ENCODE data around the gene PKNOX2.

GRCh38 chr11:125476721-125477120 is 312.2 kb downstream of the PKNOX2 start:
- TF ChIP-seq CTCF (IDR thresholded peaks at IDR 0.05): no peak
- TF ChIP-seq BHLHE40 (IDR thresholded peaks at IDR 0.05; ENCODE audit: low read depth, low read length): no peak
- TF ChIP-seq ZC3H11A (IDR thresholded peaks at IDR 0.05): no peak
- no peak for TF ChIP-seq ZFP36 (IDR thresholded peaks at IDR 0.05; ENCODE audit: borderline replicate concordance, partially characterized antibody)
- TF ChIP-seq POLR2A (IDR thresholded peaks at IDR 0.05; ENCODE audit: low read length): no peak
- no peak for TF ChIP-seq TP53 (CRISPR knock-in tag; IDR thresholded peaks at IDR 0.05)

All from A549 (cell line).